A673 (cell line): ENCODE measurements around the gene CPB2. TPM values are rescaled to one million over a fixed set of nuclear protein-coding genes. Genes with fewer than 3 reads are reported as not detected.
A peak's percentile ranks its signal among the peaks of the same experiment; 100 is the strongest.

Experiments
- BruUV-seq: library from RNA; stranded (reverse); fragments of 400-500 nt; replicated peaks from 2 replicates; lab custom pipeline; 2021; lab: Mats Ljungman, UMichigan
- CTCF ChIA-PET: fragments of 300-600 bp; sonication (Branson Sonifier 250); formaldehyde crosslinking; loops from one replicate; lab custom pipeline; 2022; ENCODE audit warnings: antibody characterized with exemption; lab: Charles Lee
- POLR2A ChIA-PET: fragments of 300-600 bp; sonication (Branson Sonifier 250); formaldehyde crosslinking; loops from one replicate; lab custom pipeline; 2022; ENCODE audit warnings: antibody characterized with exemption; ENCODE audit not compliant: low non-redundant PET; lab: Charles Lee
- DNase-seq: peaks from one replicate; pipeline ENCODE4 v3.0.0-alpha.2; 2015; ENCODE audit warnings: low spot score
- H3K27ac ChIP-seq: fragments of 200-600 bp; sonication (generic); 2 replicates; pipeline ENCODE4 v1.5.1; 2016; ENCODE audit warnings: mixed run types, low read depth, mild to moderate bottlenecking, mixed read lengths, antibody characterized with exemption, low read length; ENCODE audit not compliant: poor library complexity, severe bottlenecking
- H3K27me3 ChIP-seq: fragments of 200-600 bp; sonication (generic); replicated peaks from 2 replicates; pipeline ENCODE4 v1.6.1; 2017; ENCODE audit warnings: mixed run types, low read depth, mild to moderate bottlenecking, mixed read lengths, antibody characterized with exemption, low read length; ENCODE audit not compliant: insufficient read depth, poor library complexity
- H3K36me3 ChIP-seq: fragments of 200-600 bp; sonication (generic); 2 replicates; pipeline ENCODE4 v1.6.1; 2016; ENCODE audit warnings: mixed run types, mild to moderate bottlenecking, mixed read lengths, antibody characterized with exemption, low read length; ENCODE audit not compliant: insufficient read depth, poor library complexity, severe bottlenecking
- H3K4me1 ChIP-seq: fragments of 200-600 bp; sonication (generic); 2 replicates; pipeline ENCODE4 v1.6.1; 2017; ENCODE audit warnings: mixed run types, mild to moderate bottlenecking, mixed read lengths, antibody characterized with exemption, low read length; ENCODE audit not compliant: insufficient read depth, poor library complexity, severe bottlenecking
- H3K4me3 ChIP-seq: fragments of 200-600 bp; sonication (generic); 2 replicates; pipeline ENCODE4 v1.5.1; 2016; ENCODE audit warnings: low read depth, mixed run types, mild to moderate bottlenecking, mixed read lengths, low read length; ENCODE audit not compliant: poor library complexity, severe bottlenecking
- H3K9me3 ChIP-seq: fragments of 200-600 bp; sonication (generic); 2 replicates; pipeline ENCODE4 v1.6.1; 2016; ENCODE audit warnings: mixed run types, low read depth, mild to moderate bottlenecking, mixed read lengths, antibody characterized with exemption, low read length; ENCODE audit not compliant: poor library complexity, severe bottlenecking
- CTCF ChIP-seq: fragments of 300-800, 200-600 bp; sonication (generic); conservative IDR thresholded peaks from 2 replicates; pipeline ENCODE4 v1.5.1; 2017; ENCODE audit warnings: low read depth, mild to moderate bottlenecking, antibody characterized with exemption, low read length, moderate library complexity, mixed read lengths
- EZH2 ChIP-seq: fragments of 200-600 bp; sonication (generic); IDR thresholded peaks from 2 replicates; pipeline ENCODE4 v1.6.1; 2017; ENCODE audit warnings: borderline replicate concordance, low read depth, mild to moderate bottlenecking, mixed read lengths, antibody characterized with exemption, low read length; ENCODE audit not compliant: poor library complexity, severe bottlenecking
- intact Hi-C: fragments of 100-400 bp; cut with micrococcal nuclease; formaldehyde crosslinking; loops from one replicate; pipeline ENCODE4 v1.10.0; 2022; ENCODE audit not compliant: unreplicated experiment
- total RNA-seq: library from RNA; stranded (reverse); gene quantifications from 2 replicates; pipeline ENCODE4 v1.2.3, GENCODE V29; 2021

Gene CPB2
- total RNA-seq, 1 experiment from 2014 or later: 5.5 TPM

GRCh38 chr13:46106839-46107371, 2.1 kb upstream of the CPB2 start:
- no peaks in the 10 kb centered on the region for H3K9me3 ChIP-seq
- intact Hi-C loops: no loop called here
- H3K4me1 ChIP-seq: peaks cover 60% of the 10 kb centered on the region
- H3K4me3 ChIP-seq: peak overlapping the region; percentile 29
- H3K36me3 ChIP-seq: peaks cover 5% of the 10 kb centered on the region
- no TSS peak for BruUV-seq
- H3K27me3 ChIP-seq: no peaks in the 10 kb centered on the region
- H3K27ac ChIP-seq: peak overlapping the region; percentile 86
- TF ChIP-seq CTCF: peak; percentile 33; the same call in 1 of the 2 replicates
- no peak for TF ChIP-seq EZH2
- ChIA-PET POLR2A (interaction anchor here (0.5 to 0.8 kb wide), 5 partner anchors 9 to 88 kb away, joined by 3 to 5 read pairs (median 3); no protein-coding TSS in a partner anchor), CTCF (no interaction called here)
- DNase-seq: peak; percentile 88

GRCh38 chr13:46103037-46103436, 1.8 kb downstream of the CPB2 start:
- intact Hi-C loops: no loop called here
- Histone ChIP-seq H3K27me3 (no peaks in the 10 kb centered on the region), H3K4me1 (peaks cover 55% of the 10 kb centered on the region), H3K27ac (peak overlapping the region; percentile 76), H3K36me3 (peaks cover 7% of the 10 kb centered on the region), H3K4me3 (no peak overlapping the region), H3K9me3 (no peaks in the 10 kb centered on the region)
- DNase-seq: no peak
- no peak for TF ChIP-seq EZH2
- TF ChIP-seq CTCF: no peak
- no TSS peak for BruUV-seq
- CTCF ChIA-PET: no interaction called here
- POLR2A ChIA-PET: no interaction called here

GRCh38 chr13:46102255-46102605, 2.6 kb downstream of the CPB2 start:
- ChIA-PET POLR2A (no interaction called here), CTCF (no interaction called here)
- H3K9me3 ChIP-seq: no peaks in the 10 kb centered on the region
- no peak overlapping the region for H3K4me3 ChIP-seq
- BruUV-seq: no TSS peak
- H3K27me3 ChIP-seq: no peaks in the 10 kb centered on the region
- DNase-seq: no peak
- peak overlapping the region; percentile 76 for H3K27ac ChIP-seq
- no peak for TF ChIP-seq CTCF
- no peak for TF ChIP-seq EZH2
- peaks cover 7% of the 10 kb centered on the region for H3K36me3 ChIP-seq
- intact Hi-C loops: no loop called here
- H3K4me1 ChIP-seq: peaks cover 48% of the 10 kb centered on the region
